Ramos (cell line): ENCODE measurements around the gene DDO.

ENCODE experiments used
- in situ Hi-C: fragments of 300-500 bp; cut with MboI; formaldehyde crosslinking; loops from one replicate; pipeline ENCODE4 v1.14.3; 2022; ENCODE audit warnings: low sequenced_read_pairs; ENCODE audit not compliant: unreplicated experiment

The DDO gene

DNA sequence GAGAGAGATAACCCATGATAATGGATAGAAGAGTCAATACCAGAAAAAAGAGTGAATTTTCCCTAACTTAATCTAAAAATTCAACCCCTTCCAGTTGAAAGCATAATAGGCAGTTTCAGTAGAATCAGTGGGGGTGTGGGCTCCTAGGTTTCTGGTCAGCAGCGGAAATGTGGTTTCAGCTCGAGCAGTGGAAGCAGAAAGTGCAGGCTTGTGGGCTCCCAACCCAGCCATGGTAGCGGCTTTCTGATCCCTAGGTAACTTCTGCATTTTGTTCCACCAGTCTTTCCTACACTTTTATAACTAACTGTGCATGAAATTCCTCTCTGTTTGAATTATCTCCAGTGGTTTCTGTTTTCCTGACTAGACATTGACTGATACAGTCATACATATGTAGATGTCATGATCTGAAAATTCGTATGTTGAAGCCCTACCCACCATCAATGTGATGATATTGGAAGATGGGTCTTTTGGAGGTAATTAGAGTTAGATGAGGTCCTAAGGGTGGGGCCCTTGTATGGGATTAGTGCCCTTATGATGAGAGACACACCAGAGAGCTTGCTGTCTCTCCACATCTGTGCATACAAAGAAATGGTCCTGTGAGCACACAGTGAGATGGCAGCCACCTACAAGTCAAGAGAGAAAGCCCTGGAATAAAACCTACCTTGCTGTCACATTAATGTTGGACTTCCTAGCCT is 6.5 kb upstream of the DDO start:
- in situ Hi-C loops, result no loop called here

DNA sequence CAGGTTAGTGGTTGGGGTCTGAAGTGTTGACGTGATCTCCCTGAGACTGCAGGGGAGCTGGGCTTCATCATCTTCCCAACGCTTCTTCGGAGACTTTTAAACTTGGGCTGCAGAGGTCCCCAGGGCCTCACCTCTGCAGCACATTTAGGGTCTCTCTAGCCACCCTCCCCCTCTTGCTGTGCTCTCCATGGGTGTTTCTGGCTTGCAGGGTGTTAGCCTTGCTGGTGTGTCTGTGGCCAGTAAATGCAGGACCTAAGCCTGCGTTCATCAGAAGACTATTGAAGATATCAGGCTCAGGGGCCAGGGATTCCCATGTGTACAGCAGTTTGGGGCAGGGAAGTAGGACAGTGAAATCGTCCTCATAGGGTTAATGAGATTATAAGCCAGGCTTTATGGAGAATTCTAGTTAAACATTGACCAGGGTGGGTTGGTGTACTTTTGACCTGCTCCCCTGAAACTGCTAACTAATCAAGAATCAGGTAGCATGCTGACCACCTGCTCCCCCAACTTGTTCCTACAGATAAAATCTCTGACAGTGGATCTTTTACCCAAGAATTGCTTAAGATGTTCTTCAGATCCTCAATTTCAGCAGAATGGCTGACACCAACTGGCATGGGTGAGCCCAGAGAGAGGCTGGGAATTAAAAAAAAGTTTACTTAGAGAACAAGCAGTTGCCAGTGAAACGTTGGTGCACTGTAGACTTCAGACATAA is 3.8 kb upstream of the DDO start:
- in situ Hi-C loops, result no loop called here

DNA sequence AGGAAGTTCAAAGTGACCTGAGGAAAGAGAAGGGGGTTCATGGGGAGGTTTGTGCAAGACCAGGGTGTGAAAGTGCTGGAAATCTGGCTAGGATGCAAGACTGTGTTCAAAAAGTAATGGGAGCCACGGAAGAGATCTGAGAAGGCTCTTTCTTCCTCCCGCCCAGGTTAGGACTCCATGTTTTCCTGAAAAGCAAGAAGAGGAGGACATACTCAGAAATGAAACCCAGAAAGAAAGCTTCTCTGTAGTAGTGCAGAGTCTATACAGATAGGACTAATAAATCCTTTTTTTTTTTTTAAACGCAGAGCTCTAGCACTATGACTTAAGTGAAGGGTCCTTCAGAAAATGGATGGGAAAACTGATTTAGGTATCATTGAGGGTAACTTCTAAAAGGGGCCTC is 3.2 kb upstream of the DDO start:
- in situ Hi-C loops, result no loop called here

DNA sequence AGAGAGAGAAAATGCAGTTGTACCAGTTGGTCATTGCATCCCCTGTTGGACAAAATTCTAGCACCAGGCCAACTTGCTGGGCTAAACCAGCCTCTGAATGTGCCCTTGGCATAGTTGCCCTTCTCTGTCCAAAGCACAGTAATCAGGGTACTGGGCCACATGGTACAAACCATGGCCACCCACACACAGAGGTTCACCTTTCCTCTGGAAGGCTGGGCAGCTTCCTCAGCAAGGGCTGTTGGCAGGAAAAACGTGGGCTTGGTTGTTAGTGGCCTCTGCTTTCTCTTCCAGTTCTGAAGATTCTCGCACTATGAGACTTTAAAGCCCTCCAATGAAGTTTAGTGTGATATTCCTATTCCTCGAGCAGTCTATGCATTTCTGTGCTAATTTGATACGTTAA is 706 bp downstream of the DDO start:
- in situ Hi-C loops, result no loop called here

DNA sequence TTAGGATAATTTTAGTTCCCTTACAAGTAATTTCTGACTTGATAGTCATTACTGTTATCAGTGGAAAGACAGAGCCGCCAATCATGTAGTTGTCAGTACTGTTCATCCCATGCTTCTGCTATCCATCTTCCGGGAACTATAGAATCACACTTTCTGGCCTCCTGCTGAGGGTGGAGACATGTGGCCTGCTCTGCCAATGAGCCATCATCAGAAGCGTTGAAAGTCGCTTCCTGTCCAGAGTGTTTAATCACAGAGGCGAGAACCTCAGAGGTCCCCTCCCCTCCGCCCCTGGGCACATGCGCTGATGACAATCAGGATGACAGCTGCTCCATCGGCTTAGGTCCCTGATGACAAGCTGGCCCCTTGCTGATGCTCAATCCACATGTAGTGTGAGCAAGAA is 3.0 kb downstream of the DDO start:
- in situ Hi-C loops, result no loop called here

DNA sequence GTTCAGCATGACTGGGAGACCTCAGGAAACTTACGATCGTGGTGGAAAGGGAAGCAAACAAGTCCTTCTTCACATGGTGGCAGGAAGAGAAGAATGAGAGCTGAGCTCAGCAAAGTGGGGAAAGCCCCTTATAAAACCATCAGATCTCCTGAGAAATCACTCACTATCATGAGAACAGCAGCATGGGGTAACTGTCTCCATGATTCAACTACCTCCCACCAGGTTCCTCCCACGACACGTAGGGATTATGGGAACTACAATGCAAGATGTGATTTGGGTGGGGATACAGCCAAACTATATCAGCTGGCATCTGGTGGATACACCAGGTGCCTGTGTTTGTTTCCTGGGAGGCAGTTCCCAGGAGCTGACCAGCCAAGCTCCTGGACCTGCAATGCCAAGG is 4.9 kb downstream of the DDO start:
- in situ Hi-C loops, result no loop called here

DNA sequence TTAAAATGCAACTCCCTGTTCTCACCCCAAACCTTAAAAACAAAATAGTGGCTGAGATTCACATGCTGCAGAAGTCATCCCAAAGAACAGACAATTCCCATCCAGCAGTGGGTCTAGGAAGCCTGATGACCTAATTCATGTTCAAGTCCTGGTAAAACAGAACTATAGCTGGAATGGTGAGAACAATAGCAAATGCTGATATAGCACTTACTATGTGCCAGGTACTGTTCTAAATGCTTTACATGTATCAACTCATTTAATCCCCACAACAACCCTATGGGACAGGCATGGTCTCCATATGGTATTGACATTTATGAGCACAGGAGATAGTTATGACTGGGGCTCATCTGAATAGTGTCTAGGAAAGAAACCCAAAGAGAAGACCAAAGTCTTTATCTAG is 5.6 kb downstream of the DDO start:
- in situ Hi-C loops, result no loop called here

DNA sequence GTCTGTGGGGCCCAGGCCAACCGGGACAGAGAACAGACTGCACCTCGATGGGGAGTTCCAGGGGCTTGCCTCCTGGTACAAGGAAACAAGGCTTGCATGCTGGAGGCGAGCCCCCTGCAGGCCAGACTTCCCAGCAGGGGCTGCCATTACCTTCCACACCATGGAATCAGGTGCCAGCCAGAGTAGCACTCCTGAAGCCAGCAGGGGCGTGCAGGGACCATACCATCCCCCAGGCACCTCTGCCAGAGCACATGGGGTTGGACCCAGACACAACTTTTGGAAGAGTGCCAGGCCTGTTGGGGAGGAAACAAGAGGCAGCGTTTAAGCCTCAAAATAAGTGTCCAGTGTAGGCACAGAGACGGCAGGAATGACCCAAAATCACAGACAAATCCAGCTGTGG is 6.5 kb downstream of the DDO start:
- in situ Hi-C loops, result no loop called here

DNA sequence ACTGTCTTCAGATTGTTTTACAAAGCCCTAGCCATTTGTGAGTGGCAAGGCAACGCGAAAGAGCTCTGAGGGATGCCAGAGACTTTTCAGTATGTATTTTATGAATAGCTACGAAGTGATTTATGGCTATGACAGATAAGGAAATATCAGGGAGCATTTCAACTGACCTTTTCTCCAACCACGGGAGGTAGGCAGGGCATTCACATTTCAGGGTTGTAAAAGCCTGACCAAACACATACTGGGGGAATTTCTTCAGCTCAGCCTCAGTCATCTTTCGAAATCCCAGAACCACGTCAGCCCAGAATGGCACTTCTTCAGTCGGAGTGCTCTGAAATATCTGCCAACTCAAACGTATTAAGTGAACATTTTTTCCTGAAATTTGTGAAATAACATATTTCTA is 10.8 kb downstream of the DDO start:
- in situ Hi-C loops, result no loop called here

DNA sequence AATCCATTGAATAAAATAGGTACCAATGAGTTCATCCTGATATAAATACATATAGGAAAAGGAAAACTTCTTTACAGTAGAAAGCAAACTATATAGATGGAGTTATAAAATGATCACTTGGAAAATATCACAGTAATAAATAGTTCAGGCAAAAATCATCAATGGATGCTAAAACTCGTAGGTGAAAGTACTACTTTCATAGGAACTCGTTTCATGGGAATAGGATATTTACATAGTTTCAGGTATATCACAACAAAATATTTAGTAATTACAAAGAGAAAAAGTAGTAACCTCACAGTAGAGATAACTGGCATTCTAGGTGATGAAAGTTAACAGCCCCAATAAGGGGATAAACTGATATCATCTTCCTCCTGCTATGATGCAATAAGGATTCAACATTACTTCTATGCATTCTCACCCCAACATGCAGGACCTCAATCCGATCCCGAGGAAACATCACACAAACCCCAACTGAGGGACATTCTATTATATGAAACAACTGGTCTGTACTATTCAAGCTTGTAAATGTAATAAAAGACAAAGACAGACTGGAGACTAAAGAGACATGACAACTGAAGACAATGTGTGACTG is 13.7 kb downstream of the DDO start:
- in situ Hi-C loops, result no loop called here

DNA sequence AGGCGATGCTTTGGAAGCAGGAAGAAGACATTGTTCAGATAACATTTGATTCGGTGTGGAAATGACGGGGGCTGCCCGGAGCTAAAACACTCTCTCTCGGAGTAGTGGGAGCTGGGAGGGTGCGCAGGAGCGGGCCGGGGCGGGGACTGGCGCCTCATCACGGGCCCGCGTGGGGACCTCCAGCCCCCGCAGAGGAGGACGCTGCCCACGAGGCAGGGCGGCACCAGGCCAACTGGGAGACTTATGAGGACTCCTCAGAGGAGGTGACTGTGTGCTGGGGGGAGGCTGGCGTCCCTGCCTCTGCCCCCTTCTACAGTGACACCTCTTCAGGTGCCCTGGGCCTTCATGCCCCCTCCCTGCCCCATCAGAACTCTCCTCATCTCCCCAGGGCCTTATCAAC is 15.2 kb downstream of the DDO start:
- in situ Hi-C loops, result no loop called here

DNA sequence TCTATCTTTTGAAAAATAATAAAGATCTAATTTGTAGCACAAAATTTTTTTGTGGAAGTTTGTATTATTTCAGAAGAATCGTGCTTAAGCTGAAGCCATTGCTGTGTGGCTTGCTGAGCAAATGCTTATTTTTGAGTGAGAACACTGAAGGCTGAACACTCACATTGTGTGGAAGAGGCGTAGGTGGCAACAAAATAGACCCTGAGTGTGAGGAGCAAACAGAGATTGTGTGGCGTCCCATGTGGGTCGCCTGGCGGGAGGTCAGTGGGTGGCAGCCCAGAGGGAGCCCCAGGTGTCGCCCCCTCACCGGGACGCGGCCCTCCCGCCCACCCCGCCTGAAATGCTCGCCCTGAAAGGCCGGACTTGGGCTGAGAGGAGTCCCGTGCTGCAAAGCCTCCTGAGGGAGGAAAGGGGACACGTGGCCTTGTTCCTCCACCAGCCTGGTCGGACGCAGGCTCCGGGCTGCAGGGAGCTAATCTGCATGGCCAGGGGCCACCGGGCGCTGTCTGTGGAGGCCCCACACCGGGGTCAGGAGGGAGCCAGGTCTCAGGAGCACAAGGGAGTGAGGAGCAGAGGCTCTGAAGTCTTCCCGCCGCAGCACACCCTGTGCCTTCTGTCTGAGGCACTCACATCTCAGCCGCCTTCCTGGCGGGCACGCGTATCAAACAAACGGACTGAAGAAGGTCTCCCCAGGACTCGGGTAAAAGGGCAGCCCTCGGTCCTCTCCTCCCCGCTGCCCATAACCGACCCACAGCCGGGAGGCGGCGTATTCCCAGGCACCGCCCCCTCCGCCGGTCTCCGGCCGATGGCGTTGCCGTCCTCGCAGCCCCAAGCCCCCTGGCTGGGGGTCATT is 15.9 kb downstream of the DDO start:
- in situ Hi-C loops, result loop anchor here (10.0 to 25.0 kb wide), 2 partner anchors 355 to 862 kb away; no protein-coding TSS in a partner anchor

DNA sequence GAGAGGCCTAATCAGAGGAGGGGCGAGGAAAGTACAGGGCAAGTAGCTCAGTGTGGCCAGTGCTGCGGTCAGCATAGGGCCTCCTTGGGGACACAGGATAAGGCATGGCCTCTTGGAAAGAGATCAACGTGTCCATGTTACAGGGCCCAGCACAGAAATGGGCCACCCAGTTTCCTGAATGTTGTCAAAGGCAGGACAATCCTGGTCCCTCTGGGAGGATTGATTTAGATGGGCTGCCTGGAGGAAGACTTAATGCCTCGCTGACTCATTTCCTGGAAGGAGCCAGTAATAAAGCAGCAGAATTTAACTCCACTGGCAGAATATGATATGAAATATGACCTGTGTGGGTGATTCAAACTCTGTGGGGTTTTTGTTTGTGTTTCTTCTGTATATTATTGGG is 16.6 kb downstream of the DDO start:
- in situ Hi-C loops, result loop anchor here (10.0 to 25.0 kb wide), 2 partner anchors 354 to 861 kb away; no protein-coding TSS in a partner anchor

DNA sequence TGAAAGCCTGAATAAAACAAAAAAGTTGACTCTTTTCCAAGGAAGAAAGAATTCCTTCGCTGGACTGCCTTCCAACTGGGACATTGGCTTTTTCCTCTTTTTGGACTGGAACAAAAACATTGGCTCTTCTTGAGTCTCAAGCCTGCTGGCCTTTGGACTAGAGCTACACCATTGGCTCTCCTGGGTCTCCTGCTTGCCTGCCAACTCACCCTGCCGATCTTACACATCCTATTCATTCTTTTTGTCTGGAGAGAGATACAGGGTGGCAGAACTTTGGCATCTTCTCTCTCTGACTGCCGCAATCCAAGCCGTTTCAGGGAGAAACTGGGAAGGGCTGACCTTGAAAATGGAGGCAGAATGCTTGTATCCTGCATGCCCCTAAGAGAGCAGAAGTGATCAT is 20.2 kb downstream of the DDO start:
- in situ Hi-C loops, result loop anchor here (10.0 to 25.0 kb wide), 2 partner anchors 350 to 858 kb away; no protein-coding TSS in a partner anchor

DNA sequence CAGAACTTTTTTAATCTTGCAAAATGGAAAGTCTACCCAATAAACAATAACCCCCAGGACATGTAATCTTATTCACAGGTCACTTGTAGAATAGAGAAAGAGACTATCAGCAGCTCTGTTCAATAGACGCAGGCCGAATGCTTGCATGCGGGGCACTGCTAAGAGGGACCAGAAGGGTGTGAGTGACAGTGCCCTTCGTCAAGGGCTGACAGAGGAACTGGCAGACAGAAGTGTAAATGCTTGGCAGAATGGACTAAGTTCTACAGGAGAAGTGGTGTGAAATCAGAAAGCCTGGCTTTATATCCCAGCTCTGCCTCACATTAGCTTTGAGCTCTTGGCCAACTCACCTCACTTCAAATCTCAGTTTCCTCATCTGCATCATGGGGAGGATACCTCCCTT is 21.0 kb downstream of the DDO start:
- in situ Hi-C loops, result loop anchor here (10.0 to 25.0 kb wide), 2 partner anchors 350 to 857 kb away; no protein-coding TSS in a partner anchor

DNA sequence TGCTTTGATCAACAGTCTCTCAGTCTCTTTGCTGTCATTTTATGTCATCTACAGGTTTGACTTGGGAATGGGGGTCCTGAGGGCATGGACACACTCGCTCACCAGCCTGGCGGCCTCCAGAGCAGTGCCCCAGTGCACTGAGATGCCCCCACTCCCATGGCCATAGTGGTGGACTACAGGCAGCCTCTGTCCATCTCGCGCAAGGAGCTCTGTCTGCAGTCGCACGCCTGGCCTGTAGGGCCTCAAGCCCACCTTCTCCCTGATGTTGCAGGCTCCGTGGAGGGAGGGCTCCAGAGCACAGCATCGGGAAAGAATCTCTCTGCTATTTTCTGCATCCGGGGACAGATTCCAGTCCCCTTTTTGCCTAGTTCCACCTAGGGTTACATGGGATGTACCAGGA is 22.6 kb downstream of the DDO start:
- in situ Hi-C loops, result loop anchor here (10.0 to 25.0 kb wide), 2 partner anchors 348 to 855 kb away; no protein-coding TSS in a partner anchor

DNA sequence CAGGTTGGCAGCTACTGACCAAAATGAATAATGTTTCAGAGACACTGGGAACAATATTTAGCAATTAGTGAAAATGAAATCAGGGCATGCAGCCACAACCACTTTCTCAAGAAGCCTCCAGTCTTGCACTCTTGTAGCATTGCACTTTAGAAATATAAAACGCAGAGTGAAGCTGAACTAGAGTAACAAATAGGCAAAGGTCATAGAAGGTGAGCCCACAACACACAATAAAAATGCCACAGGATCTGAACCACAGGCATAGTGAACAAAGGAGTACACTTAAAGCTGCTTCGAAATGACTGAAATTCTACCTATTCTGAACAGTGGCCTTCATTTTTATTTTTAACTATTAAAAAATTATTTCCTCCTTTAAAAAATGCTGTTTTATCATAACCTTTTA is 25.0 kb downstream of the DDO start:
- in situ Hi-C loops, result loop anchor here (10.0 to 25.0 kb wide), 2 partner anchors 346 to 853 kb away; no protein-coding TSS in a partner anchor

DNA sequence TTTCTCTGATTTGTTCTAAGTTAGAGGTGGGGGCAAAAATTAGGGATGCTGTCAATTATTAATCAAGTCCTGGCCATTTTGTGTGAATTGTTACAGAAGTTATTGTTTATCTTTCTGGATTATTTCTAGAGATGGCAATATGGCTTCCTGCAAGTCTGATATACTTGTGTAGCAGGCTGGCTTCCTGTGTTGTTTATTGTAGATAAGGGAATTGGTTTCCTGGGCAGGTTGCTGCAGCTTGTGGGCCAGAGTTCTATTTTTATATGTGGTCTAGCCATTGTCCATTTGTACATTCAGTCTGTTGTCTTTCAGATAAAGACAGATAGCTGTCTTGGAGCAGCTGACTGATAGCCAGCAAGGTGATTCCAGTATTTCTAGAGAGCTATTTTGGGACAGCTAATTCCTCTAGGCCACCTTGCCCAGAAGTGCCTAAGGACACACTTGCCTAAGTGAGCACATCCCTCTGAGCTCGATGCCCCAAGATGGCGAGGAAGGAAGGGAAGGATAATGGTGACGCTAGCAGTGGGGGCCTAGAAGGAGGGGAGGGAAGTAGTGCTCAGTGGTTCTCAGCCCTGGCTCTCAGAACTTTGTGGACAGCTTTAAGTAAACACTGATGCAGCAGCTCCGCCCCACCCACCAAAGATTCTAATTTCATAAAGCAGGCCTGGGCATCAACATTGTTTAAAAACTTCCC is 25.5 kb downstream of the DDO start:
- in situ Hi-C loops, result loop anchor here (10.0 to 25.0 kb wide), 3 partner anchors 345 to 853 kb away; no protein-coding TSS in a partner anchor

DNA sequence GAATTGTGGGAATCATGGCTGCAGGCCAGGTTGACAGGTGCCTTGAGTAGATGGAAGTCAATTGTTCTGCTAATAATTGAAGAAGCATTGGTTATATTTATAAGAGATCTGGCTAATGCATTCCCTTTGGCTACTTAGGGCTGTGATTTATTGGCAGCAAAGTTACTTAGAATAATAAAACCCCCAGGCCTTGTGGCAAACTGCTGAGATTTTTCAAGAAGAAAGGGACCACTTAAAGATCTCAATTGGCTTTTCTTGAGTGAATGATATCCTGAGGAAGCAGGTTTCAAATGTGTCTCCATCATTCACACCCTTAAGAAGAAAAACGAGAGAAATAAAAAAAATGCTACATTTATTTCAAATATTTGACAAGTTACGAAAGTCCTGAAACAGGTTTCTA is 27.4 kb downstream of the DDO start:
- in situ Hi-C loops, result loop anchor here (10.0 to 25.0 kb wide), 2 partner anchors 683 to 851 kb away; no protein-coding TSS in a partner anchor
